A673 (cell line): ENCODE measurements around the gene DPM3. TPM values are rescaled to one million over a fixed set of nuclear protein-coding genes. Genes with fewer than 3 reads are reported as not detected.
A peak's percentile ranks its signal among the peaks of the same experiment; 100 is the strongest.

Experiments
- BruUV-seq: library from RNA; stranded (reverse); fragments of 400-500 nt; replicated peaks from 2 replicates; lab custom pipeline; 2021; lab: Mats Ljungman, UMichigan
- CTCF ChIA-PET: fragments of 300-600 bp; sonication (Branson Sonifier 250); formaldehyde crosslinking; loops from one replicate; lab custom pipeline; 2022; ENCODE audit warnings: antibody characterized with exemption; lab: Charles Lee
- POLR2A ChIA-PET: fragments of 300-600 bp; sonication (Branson Sonifier 250); formaldehyde crosslinking; loops from one replicate; lab custom pipeline; 2022; ENCODE audit warnings: antibody characterized with exemption; ENCODE audit not compliant: low non-redundant PET; lab: Charles Lee
- DNase-seq: peaks from one replicate; pipeline ENCODE4 v3.0.0-alpha.2; 2015; ENCODE audit warnings: low spot score
- H3K27ac ChIP-seq: fragments of 200-600 bp; sonication (generic); 2 replicates; pipeline ENCODE4 v1.5.1; 2016; ENCODE audit warnings: mixed run types, low read depth, mild to moderate bottlenecking, mixed read lengths, antibody characterized with exemption, low read length; ENCODE audit not compliant: poor library complexity, severe bottlenecking
- H3K27me3 ChIP-seq: fragments of 200-600 bp; sonication (generic); replicated peaks from 2 replicates; pipeline ENCODE4 v1.6.1; 2017; ENCODE audit warnings: mixed run types, low read depth, mild to moderate bottlenecking, mixed read lengths, antibody characterized with exemption, low read length; ENCODE audit not compliant: insufficient read depth, poor library complexity
- H3K36me3 ChIP-seq: fragments of 200-600 bp; sonication (generic); 2 replicates; pipeline ENCODE4 v1.6.1; 2016; ENCODE audit warnings: mixed run types, mild to moderate bottlenecking, mixed read lengths, antibody characterized with exemption, low read length; ENCODE audit not compliant: insufficient read depth, poor library complexity, severe bottlenecking
- H3K4me1 ChIP-seq: fragments of 200-600 bp; sonication (generic); 2 replicates; pipeline ENCODE4 v1.6.1; 2017; ENCODE audit warnings: mixed run types, mild to moderate bottlenecking, mixed read lengths, antibody characterized with exemption, low read length; ENCODE audit not compliant: insufficient read depth, poor library complexity, severe bottlenecking
- H3K4me3 ChIP-seq: fragments of 200-600 bp; sonication (generic); 2 replicates; pipeline ENCODE4 v1.5.1; 2016; ENCODE audit warnings: low read depth, mixed run types, mild to moderate bottlenecking, mixed read lengths, low read length; ENCODE audit not compliant: poor library complexity, severe bottlenecking
- H3K9me3 ChIP-seq: fragments of 200-600 bp; sonication (generic); 2 replicates; pipeline ENCODE4 v1.6.1; 2016; ENCODE audit warnings: mixed run types, low read depth, mild to moderate bottlenecking, mixed read lengths, antibody characterized with exemption, low read length; ENCODE audit not compliant: poor library complexity, severe bottlenecking
- EZH2 ChIP-seq: fragments of 200-600 bp; sonication (generic); IDR thresholded peaks from 2 replicates; pipeline ENCODE4 v1.6.1; 2017; ENCODE audit warnings: borderline replicate concordance, low read depth, mild to moderate bottlenecking, mixed read lengths, antibody characterized with exemption, low read length; ENCODE audit not compliant: poor library complexity, severe bottlenecking
- intact Hi-C: fragments of 100-400 bp; cut with micrococcal nuclease; formaldehyde crosslinking; loops from one replicate; pipeline ENCODE4 v1.10.0; 2022; ENCODE audit not compliant: unreplicated experiment
- total RNA-seq: library from RNA; stranded (reverse); gene quantifications from 2 replicates; pipeline ENCODE4 v1.2.3, GENCODE V29; 2021
- TF ChIP-seq, protein P1 (sequence below): fragments of 300-800, 200-600 bp; sonication (generic); conservative IDR thresholded peaks from 2 replicates; pipeline ENCODE4 v1.5.1; 2017; ENCODE audit warnings: low read depth, mild to moderate bottlenecking, antibody characterized with exemption, low read length, moderate library complexity, mixed read lengths

DPM3 gene
- total RNA-seq, 1 experiment from 2014 or later = 34.0 TPM

- DNase-seq = peak; percentile 91
- Histone ChIP-seq H3K27me3 (no peaks in the 10 kb centered on the region), H3K4me1 (peaks cover 7% of the 10 kb centered on the region), H3K27ac (no peak overlapping the region), H3K36me3 (no peaks in the 10 kb centered on the region), H3K4me3 (no peak overlapping the region), H3K9me3 (no peaks in the 10 kb centered on the region)
- intact Hi-C loops = loop anchor here (1.0 to 5.0 kb wide), 2 partner anchors 36 to 77 kb away; partner anchors contain the start of gene EFNA1
- POLR2A ChIA-PET = interaction anchor here (0.6 kb wide), 2 partner anchors 26 to 63 kb away, joined by 4 to 6 read pairs; no protein-coding TSS in a partner anchor
- no TSS peak for BruUV-seq
- CTCF ChIA-PET = interaction anchor here (0.5 to 4.1 kb wide), 16 partner anchors 10 to 557 kb away, joined by 3 to 89 read pairs (median 6); partner anchors contain the start of genes KRTCAP2, TRIM46 and UBE2Q1
- TF ChIP-seq, protein P1, sequence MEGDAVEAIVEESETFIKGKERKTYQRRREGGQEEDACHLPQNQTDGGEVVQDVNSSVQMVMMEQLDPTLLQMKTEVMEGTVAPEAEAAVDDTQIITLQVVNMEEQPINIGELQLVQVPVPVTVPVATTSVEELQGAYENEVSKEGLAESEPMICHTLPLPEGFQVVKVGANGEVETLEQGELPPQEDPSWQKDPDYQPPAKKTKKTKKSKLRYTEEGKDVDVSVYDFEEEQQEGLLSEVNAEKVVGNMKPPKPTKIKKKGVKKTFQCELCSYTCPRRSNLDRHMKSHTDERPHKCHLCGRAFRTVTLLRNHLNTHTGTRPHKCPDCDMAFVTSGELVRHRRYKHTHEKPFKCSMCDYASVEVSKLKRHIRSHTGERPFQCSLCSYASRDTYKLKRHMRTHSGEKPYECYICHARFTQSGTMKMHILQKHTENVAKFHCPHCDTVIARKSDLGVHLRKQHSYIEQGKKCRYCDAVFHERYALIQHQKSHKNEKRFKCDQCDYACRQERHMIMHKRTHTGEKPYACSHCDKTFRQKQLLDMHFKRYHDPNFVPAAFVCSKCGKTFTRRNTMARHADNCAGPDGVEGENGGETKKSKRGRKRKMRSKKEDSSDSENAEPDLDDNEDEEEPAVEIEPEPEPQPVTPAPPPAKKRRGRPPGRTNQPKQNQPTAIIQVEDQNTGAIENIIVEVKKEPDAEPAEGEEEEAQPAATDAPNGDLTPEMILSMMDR = peak; percentile 99
- TF ChIP-seq EZH2 = no peak
Measured at GRCh38 chr1:155091071-155092051, 49.0 kb downstream of the DPM3 start.

Other genes with a start within 250 kb of the DPM3 start
- gene PMVK, start 203.8 kb downstream of the DPM3 start, total RNA-seq = 30.8 and 34.4 TPM in 2 replicates
- gene PBXIP1, start 184.4 kb downstream of the DPM3 start, total RNA-seq = 12.7 and 20.8 TPM in 2 replicates
- 46.3 and 48.5 TPM in 2 replicates for gene PYGO2, start 178.7 kb downstream of the DPM3 start, total RNA-seq
- gene SHC1, start 169.8 kb downstream of the DPM3 start, total RNA-seq = 201 and 204 TPM in 2 replicates
- 291 and 295 TPM in 2 replicates for gene CKS1B, start 165.8 kb downstream of the DPM3 start, total RNA-seq
- 82.4 and 84.2 TPM in 2 replicates for gene FLAD1, start 157.2 kb downstream of the DPM3 start, total RNA-seq
- gene LENEP, start 146.9 kb downstream of the DPM3 start, total RNA-seq = 1.4 and 1.7 TPM in 2 replicates
- gene ZBTB7B, start 137.7 kb downstream of the DPM3 start, total RNA-seq = 19.2 and 21.8 TPM in 2 replicates
- gene DCST2, start 106.8 kb downstream of the DPM3 start, total RNA-seq = 0.21 TPM in 1 of 2 replicates, not detected in the other
- not detected in 2 replicates for gene DCST1, start 106.7 kb downstream of the DPM3 start, total RNA-seq
- 36.3 and 48.5 TPM in 2 replicates for gene ADAM15, start 89.2 kb downstream of the DPM3 start, total RNA-seq
- gene EFNA4, start 76.8 kb downstream of the DPM3 start, total RNA-seq = 17.0 and 18.8 TPM in 2 replicates
- gene EFNA3, start 61.7 kb downstream of the DPM3 start, total RNA-seq = 5.8 and 8.9 TPM in 2 replicates
- gene EFNA1, start 12.7 kb downstream of the DPM3 start, total RNA-seq = 0.90 and 1.0 TPM in 2 replicates
- 30.3 and 33.8 TPM in 2 replicates for gene SLC50A1, start 4.7 kb downstream of the DPM3 start, total RNA-seq
- gene KRTCAP2, start 32.8 kb upstream of the DPM3 start, total RNA-seq = 162 and 179 TPM in 2 replicates
- 5.1 and 6.2 TPM in 2 replicates for gene TRIM46, start 33.3 kb upstream of the DPM3 start, total RNA-seq
- gene THBS3, start 67.4 kb upstream of the DPM3 start, total RNA-seq = 23.2 and 29.7 TPM in 2 replicates
- gene MTX1, start 68.2 kb upstream of the DPM3 start, total RNA-seq = 65.2 and 75.9 TPM in 2 replicates
- gene ENTREP3, start 115.0 kb upstream of the DPM3 start, total RNA-seq = 72.5 and 75.5 TPM in 2 replicates
- gene SCAMP3, start 121.8 kb upstream of the DPM3 start, total RNA-seq = 109 and 115 TPM in 2 replicates
- 70.2 and 79.1 TPM in 2 replicates for gene CLK2, start 133.0 kb upstream of the DPM3 start, total RNA-seq
- 11.3 and 12.2 TPM in 2 replicates for gene HCN3, start 136.9 kb upstream of the DPM3 start, total RNA-seq
- not detected in 2 replicates for gene PKLR, start 160.9 kb upstream of the DPM3 start, total RNA-seq
- gene FDPS, start 168.3 kb upstream of the DPM3 start, total RNA-seq = 449 and 481 TPM in 2 replicates
- gene RUSC1, start 180.4 kb upstream of the DPM3 start, total RNA-seq = 42.2 and 43.9 TPM in 2 replicates